Activated CD8-positive, alpha-beta T cell treated with anti-CD3 and anti-CD28 coated beads for 36 hours (primary cell): ENCODE results near the gene GLDC. TPM values are rescaled to one million over a fixed set of nuclear protein-coding genes. Genes with fewer than 3 reads are reported as not detected.
"Not testable (repeated sequence)": the region's sequence is repeated elsewhere in the genome, so short reads cannot be mapped to it uniquely, and the experiment has no call there.

Experiments used
- ATAC-seq: fragments of 200-7000 bp; cut with Tn5 transposase; one replicate; pipeline ENCODE4 v1.10.0; 2021; ENCODE audit warnings: mild to moderate bottlenecking, moderate library complexity
- CTCF ChIA-PET: fragments of 350-600 bp; sonication (Branson Sonifier 250); formaldehyde crosslinking; loops from one replicate; lab custom pipeline; 2021; ENCODE audit warnings: antibody characterized with exemption; lab: Charles Lee
- POLR2A ChIA-PET: fragments of 350-600 bp; sonication (Branson Sonifier 250); formaldehyde crosslinking; loops from one replicate; lab custom pipeline; 2021; ENCODE audit warnings: antibody characterized with exemption; lab: Charles Lee
- DNase-seq: peaks from one replicate; pipeline ENCODE4 v3.0.0-alpha.2; 2020
- H3K27ac Mint-ChIP-seq: one replicate; pipeline ENCODE4 v1.8.0; 2021; ENCODE audit warnings: mild to moderate bottlenecking, mixed read lengths
- H3K27me3 Mint-ChIP-seq: one replicate; pipeline ENCODE4 v1.8.0; 2021; ENCODE audit warnings: mixed read lengths
- H3K36me3 Mint-ChIP-seq: one replicate; pipeline ENCODE4 v1.8.0; 2021; ENCODE audit warnings: low read depth, mixed read lengths
- H3K4me1 Mint-ChIP-seq: one replicate; pipeline ENCODE4 v1.8.0; 2021; ENCODE audit warnings: low read depth, mixed read lengths
- H3K4me3 Mint-ChIP-seq: one replicate; pipeline ENCODE4 v1.8.0; 2021; ENCODE audit warnings: mild to moderate bottlenecking, moderate library complexity, mixed read lengths
- H3K9me3 Mint-ChIP-seq: one replicate; pipeline ENCODE4 v1.8.0; 2021; ENCODE audit warnings: mixed read lengths
- CTCF ChIP-seq: fragments of 200-600 bp; IDR thresholded peaks from one replicate; pipeline ENCODE4 v1.8.0; 2022; ENCODE audit warnings: antibody characterized with exemption, mild to moderate bottlenecking
- intact Hi-C: fragments of 100-400 bp; cut with micrococcal nuclease; formaldehyde crosslinking; loops from one replicate; pipeline ENCODE4 v1.10.0; 2022
- total RNA-seq, 2 experiments: library from RNA; stranded (reverse); gene quantifications; one replicate each; pipeline ENCODE4 v1.2.3, GENCODE V29; 2021

Gene GLDC
- total RNA-seq = 1 to 10 TPM in 1 of 2 experiments, under 1 TPM in 1; 0.63 to 1.3 TPM

GRCh38 chr9:6645355-6646292, at the start of gene GLDC:
Gene GLDC, minus strand, starts transcription at chr9:6645729. Its CDS starts 230 bp downstream, at chr9:6645499.
- Mint-ChIP-seq H3K27me3 (peaks cover 59% of the 10 kb centered on the region), H3K27ac (no peak within 1 kb of the TSS), H3K4me3 (peak within 1 kb of the TSS; percentile 69), H3K4me1 (peaks cover 18% of the 10 kb centered on the region), H3K36me3 (no peaks in the 10 kb centered on the region), H3K9me3 (no peaks in the 10 kb centered on the region)
- intact Hi-C loops = no loop called here
- TF ChIP-seq CTCF = no peak
- DNase-seq (peak; percentile 46), ATAC-seq (peak; percentile 72)
- CTCF ChIA-PET = interaction anchor here (1.0 to 1.3 kb wide), 3 partner anchors 32 to 61 kb away, joined by 3 to 5 read pairs (median 4); no protein-coding TSS in a partner anchor
- POLR2A ChIA-PET = interaction anchor here (0.6 to 1.8 kb wide), 2 partner anchors 36 to 875 kb away, joined by 5 read pairs; no protein-coding TSS in a partner anchor

DNA sequence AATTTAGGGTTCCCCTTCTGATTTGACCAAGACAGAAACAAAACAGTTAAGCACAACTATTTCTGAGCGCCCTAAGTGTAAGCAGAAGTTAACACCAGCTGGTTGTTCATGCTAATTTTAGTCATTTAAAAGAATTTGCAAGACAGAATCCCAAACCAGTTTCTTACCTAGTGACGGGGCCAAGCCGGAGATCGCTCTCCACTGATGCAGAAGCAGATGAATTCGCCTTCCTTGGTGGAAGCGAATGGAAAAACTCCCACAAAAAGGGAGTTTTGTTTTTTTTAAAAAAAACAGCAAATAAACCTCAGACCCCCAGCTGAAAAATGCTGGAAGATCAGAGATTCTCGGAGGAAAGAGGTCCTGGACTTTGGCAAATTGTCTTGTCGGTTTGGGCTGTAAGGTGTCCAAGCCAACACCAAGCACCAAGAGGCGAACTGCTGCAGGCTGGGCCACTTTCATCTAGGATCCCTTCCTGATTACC, 47.4 kb upstream of the GLDC start:
- CTCF ChIA-PET = interaction anchor here (1.4 kb wide), 1 partner anchor 25 kb away, joined by 5 read pairs; no protein-coding TSS in a partner anchor
- no peak overlapping the region for H3K4me3 Mint-ChIP-seq
- intact Hi-C loops = no loop called here
- H3K27me3 Mint-ChIP-seq = no peaks in the 10 kb centered on the region
- ATAC-seq (no peak), DNase-seq (no peak)
- no peaks in the 10 kb centered on the region for H3K36me3 Mint-ChIP-seq
- no peak for TF ChIP-seq CTCF
- no peak overlapping the region for H3K27ac Mint-ChIP-seq
- peaks cover 5% of the 10 kb centered on the region for H3K4me1 Mint-ChIP-seq
- H3K9me3 Mint-ChIP-seq = no peaks in the 10 kb centered on the region
- POLR2A ChIA-PET = interaction anchor here (0.8 to 1.3 kb wide), 2 partner anchors 10 to 11 kb away, joined by 5 to 8 read pairs; no protein-coding TSS in a partner anchor

DNA sequence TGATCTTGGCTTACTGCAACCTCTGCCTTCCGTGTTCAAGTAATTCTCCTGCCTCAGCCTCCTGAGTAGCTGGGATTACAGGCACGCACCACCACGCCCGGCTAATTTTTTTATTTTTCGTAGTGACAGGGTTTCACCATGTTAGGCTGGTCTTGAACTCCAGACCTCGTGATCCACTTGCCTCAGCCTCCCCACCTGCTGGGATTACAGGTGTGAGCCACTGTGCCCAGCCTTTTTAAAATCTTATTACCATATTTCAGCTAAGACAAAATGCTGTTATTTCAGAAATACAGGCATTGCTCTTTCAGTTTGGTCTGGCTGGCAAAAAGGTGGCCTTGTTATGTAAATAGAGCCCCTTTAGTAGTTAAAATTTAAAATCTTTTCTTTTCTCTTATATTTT, 46.9 kb upstream of the GLDC start:
- DNase-seq (no peak), ATAC-seq (no peak)
- CTCF ChIA-PET = interaction anchor here (1.4 to 1.5 kb wide), 2 partner anchors 25 to 107 kb away, joined by 4 to 5 read pairs; no protein-coding TSS in a partner anchor
- Mint-ChIP-seq H3K36me3 (no peaks in the 10 kb centered on the region), H3K9me3 (no peaks in the 10 kb centered on the region), H3K4me3 (no peak overlapping the region), H3K27me3 (no peaks in the 10 kb centered on the region), H3K4me1 (peaks cover 5% of the 10 kb centered on the region), H3K27ac (no peak overlapping the region)
- intact Hi-C loops = no loop called here
- TF ChIP-seq CTCF = no peak
- POLR2A ChIA-PET = interaction anchor here (0.6 to 1.3 kb wide), 3 partner anchors 10 to 324 kb away, joined by 3 to 8 read pairs (median 5); no protein-coding TSS in a partner anchor

DNA sequence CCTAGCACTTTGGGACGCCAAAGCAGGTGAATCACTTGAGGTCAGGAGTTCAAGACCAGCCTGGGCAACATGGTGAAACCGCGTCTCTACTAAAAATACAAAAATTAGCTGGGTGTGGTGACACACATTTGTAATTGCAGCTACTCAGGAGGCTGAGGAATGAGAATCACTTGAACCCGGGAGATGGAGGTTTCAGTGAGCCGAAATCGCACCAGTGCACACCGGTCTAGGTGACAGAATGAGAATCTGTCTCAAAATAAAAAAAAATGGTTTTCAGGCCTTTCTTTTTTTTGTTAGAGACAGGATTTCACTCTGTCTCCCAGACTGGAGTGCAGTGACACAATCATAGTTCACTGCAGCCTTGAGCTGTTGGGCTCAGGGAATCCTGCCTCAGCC, 45.1 kb upstream of the GLDC start:
- H3K27me3 Mint-ChIP-seq, H3K27ac Mint-ChIP-seq, ATAC-seq, H3K9me3 Mint-ChIP-seq, intact Hi-C loops, CTCF ChIA-PET, H3K36me3 Mint-ChIP-seq, H3K4me1 Mint-ChIP-seq, H3K4me3 Mint-ChIP-seq, DNase-seq: not testable (repeated sequence)
- POLR2A ChIA-PET = interaction anchor here (1.5 kb wide), 1 partner anchor 13 kb away, joined by 7 read pairs; no protein-coding TSS in a partner anchor

DNA sequence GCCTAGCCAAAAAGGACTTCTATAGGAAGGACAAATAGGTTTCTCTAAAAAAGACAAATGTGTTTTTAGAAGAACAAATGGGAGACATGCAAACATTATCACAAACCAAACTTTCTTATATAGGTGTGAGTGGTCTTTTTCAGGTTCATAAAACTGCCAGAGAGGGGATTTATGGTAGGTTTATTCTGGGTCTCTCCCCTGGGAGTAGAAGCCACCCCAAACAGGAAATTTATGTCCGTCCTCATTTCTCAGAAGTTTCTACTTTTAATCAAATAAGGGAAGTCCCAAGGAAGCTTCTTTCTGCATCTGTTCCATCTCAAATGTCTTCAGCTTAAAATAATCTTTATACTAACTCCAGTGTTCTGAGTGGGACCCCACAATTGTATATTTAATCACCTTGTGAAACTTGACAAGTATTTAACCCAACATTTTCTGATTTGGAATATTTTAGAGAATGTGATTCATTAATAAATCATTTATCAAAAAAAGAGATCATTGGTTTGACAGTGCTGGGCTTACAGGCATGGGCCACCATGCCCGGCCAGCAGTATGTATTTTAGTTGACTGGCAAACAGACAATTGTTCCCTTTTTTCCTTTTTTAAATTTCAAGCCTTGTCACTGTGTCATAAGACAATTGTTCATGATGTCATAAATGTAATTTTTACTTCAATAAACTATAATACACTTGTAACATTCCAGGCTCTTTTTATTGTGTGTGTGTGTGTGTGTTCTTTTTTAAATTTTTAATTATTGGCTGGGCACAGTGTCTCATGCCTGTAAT, 44.6 kb upstream of the GLDC start:
- Mint-ChIP-seq H3K4me3 (no peak overlapping the region), H3K27ac (peak overlapping the region; percentile 25), H3K36me3 (no peaks in the 10 kb centered on the region), H3K9me3 (no peaks in the 10 kb centered on the region), H3K4me1 (peaks cover 7% of the 10 kb centered on the region), H3K27me3 (no peaks in the 10 kb centered on the region)
- intact Hi-C loops = no loop called here
- TF ChIP-seq CTCF = no peak
- DNase-seq (no peak), ATAC-seq (no peak)
- CTCF ChIA-PET = no interaction called here
- POLR2A ChIA-PET = interaction anchor here (1.5 kb wide), 1 partner anchor 13 kb away, joined by 7 read pairs; no protein-coding TSS in a partner anchor
